GM23338 (cell line): ENCODE data around the gene ABCG8. TPM values are rescaled to one million over a fixed set of nuclear protein-coding genes. Genes with fewer than 3 reads are reported as not detected.

ENCODE experiments used
- CTCF ChIP-seq, 2 experiments: fragments of 200-600 bp in 1 of 2; sonication (generic) in 1 of 2; conservative IDR thresholded peaks; 2 replicates each; pipeline versions ENCODE4 v1.5.1 to v1.6.1; 2016 to 2017; ENCODE audit warnings: antibody characterized with exemption in 2 of 2, low read depth in 2 of 2, mild to moderate bottlenecking in 2 of 2, moderate library complexity in 1 of 2
- REST ChIP-seq: IDR thresholded peaks from one replicate; pipeline ENCODE4 v1.6.1; 2018; ENCODE audit warnings: antibody characterized with exemption; ENCODE audit not compliant: unreplicated experiment
- ZNF462 ChIP-seq: fragments of 250-450 bp; sonication (Bioruptor Pico); IDR thresholded peaks from 2 replicates; pipeline ENCODE4 v1.5.0; 2020; ENCODE audit warnings: mild to moderate bottlenecking, moderate library complexity
- polyA plus RNA-seq: library from polyadenylated mRNA; unstranded; fragments of >200 nt; fragmentation: Nextera tagmentation; extraction: Ambion mirVana; gene quantifications from 2 replicates; pipeline ENCODE4 v1.2.1, GENCODE V29; 2016
- total RNA-seq: library from RNA; depleted of rRNA; stranded (reverse); fragments of >200 nt; shearing (Covaris generic); gene quantifications from 2 replicates; pipeline ENCODE4 v1.2.3, GENCODE V29; 2014

ABCG8 gene
- total and polyA plus RNA-seq, 2 experiments from 2014 or later = 0.19 to 0.35 TPM

GRCh38 chr2:43819491-43820163 lies 19.1 kb upstream of the ABCG8 start (continued):
- no peak for TF ChIP-seq ZNF462 (CRISPR knock-in tag)
- no peak for TF ChIP-seq CTCF (conservative IDR thresholded peaks at IDR 0.05; ENCODE audit: low read depth in 2 of 2)
- TF ChIP-seq REST = no peak
